Measurements from ENCODE around the gene KDM7A. TPM values are rescaled to one million over a fixed set of nuclear protein-coding genes. Genes with fewer than 3 reads are reported as not detected.
"Not testable (repeated sequence)": the region's sequence is repeated elsewhere in the genome, so short reads cannot be mapped to it uniquely, and the experiment has no call there.

The KDM7A gene
- 5.3 and 7.5 TPM in 2 replicates for total RNA-seq

- peak; percentile 71 for DNase-seq (ENCODE audit: low read depth, low spot score)
These were observed at the start of gene KDM7A for GRCh38 chr7:140176811-140177702. KDM7A (minus strand) TSS chr7:140176983; CDS start chr7:140176937, 46 bp downstream.

GRCh38 chr7:140225562-140226249 is 48.9 kb upstream of the KDM7A start:
- DNase-seq (ENCODE audit: low read depth, low spot score) = no peak

GRCh38 chr7:140223515-140224221 is 46.9 kb upstream of the KDM7A start:
- DNase-seq (ENCODE audit: low read depth, low spot score) = no peak

GRCh38 chr7:140222814-140223213 is 46.0 kb upstream of the KDM7A start:
- DNase-seq (ENCODE audit: low read depth, low spot score) = no peak

- DNase-seq (ENCODE audit: low read depth, low spot score) = no peak
These were observed 43.1 kb upstream of the KDM7A start for GRCh38 chr7:140219672-140220524.

GRCh38 chr7:140218656-140219055 is 41.9 kb upstream of the KDM7A start:
- DNase-seq (ENCODE audit: low read depth, low spot score) = no peak

GRCh38 chr7:140217750-140218501 is 41.1 kb upstream of the KDM7A start:
- no peak for DNase-seq (ENCODE audit: low read depth, low spot score)

- DNase-seq (ENCODE audit: low read depth, low spot score) = no peak
These were observed 38.5 kb upstream of the KDM7A start for GRCh38 chr7:140215281-140215680.

GRCh38 chr7:140214075-140214684 is 37.4 kb upstream of the KDM7A start:
- DNase-seq (ENCODE audit: low read depth, low spot score) = no peak

GRCh38 chr7:140213684-140214074 is 36.9 kb upstream of the KDM7A start:
- no peak for DNase-seq (ENCODE audit: low read depth, low spot score)

- no peak for DNase-seq (ENCODE audit: low read depth, low spot score)
These were observed 35.5 kb upstream of the KDM7A start for GRCh38 chr7:140212100-140212881.

- no peak for DNase-seq (ENCODE audit: low read depth, low spot score)
These were observed 34.9 kb upstream of the KDM7A start for GRCh38 chr7:140211698-140212097.

- no peak for DNase-seq (ENCODE audit: low read depth, low spot score)
These were observed 33.3 kb upstream of the KDM7A start for GRCh38 chr7:140209866-140210609.

GRCh38 chr7:140206616-140207389 is 30.0 kb upstream of the KDM7A start:
- no peak for DNase-seq (ENCODE audit: low read depth, low spot score)

GRCh38 chr7:140205600-140205999 is 28.8 kb upstream of the KDM7A start:
- DNase-seq (ENCODE audit: low read depth, low spot score) = no peak

- no peak for DNase-seq (ENCODE audit: low read depth, low spot score)
These were observed 26.8 kb upstream of the KDM7A start for GRCh38 chr7:140203556-140203955.

- not testable (repeated sequence) for DNase-seq (ENCODE audit: low read depth, low spot score)
These were observed 26.2 kb upstream of the KDM7A start for GRCh38 chr7:140202942-140203341.

GRCh38 chr7:140201393-140201792 is 24.6 kb upstream of the KDM7A start:
- DNase-seq (ENCODE audit: low read depth, low spot score) = no peak

Data from pulmonary artery endothelial cell (primary cell).